ENCODE results near the gene AGT.

The AGT gene

GRCh38 chr1:230747127-230747730 is 33.3 kb upstream of the AGT start, which contains the start of gene CAPN9:
CAPN9 (plus strand) TSS chr1:230747388; CDS start chr1:230747497, 109 bp downstream.
- no peaks in the 10 kb centered on the region for H3K79me1 ChIP-seq (replicated peaks; ENCODE audit: low read length, poor library complexity, severe bottlenecking)
- no peaks in the 10 kb centered on the region for H3K9me3 ChIP-seq (ENCODE audit: control insufficient read depth, low read length)
- DNase-seq, result no peak
- no peak within 1 kb of the TSS for H3K27ac ChIP-seq (ENCODE audit: low read length, poor library complexity, severe bottlenecking)
- H3K4me2 ChIP-seq (ENCODE audit: low read length, poor library complexity, severe bottlenecking), result no peak within 1 kb of the TSS
- H2AFZ ChIP-seq (ENCODE audit: low read depth, low read length), result no peak within 1 kb of the TSS
- H3K9ac ChIP-seq (ENCODE audit: low read length), result no peak within 1 kb of the TSS
- H3K36me3 ChIP-seq (ENCODE audit: control insufficient read depth in 1 of 2, insufficient read depth in 2 of 2, low read depth in 1 of 2, low read length in 2 of 2), result no peaks in the 10 kb centered on the region
- no peak within 1 kb of the TSS for H4K91ac ChIP-seq (ENCODE audit: low read length)
- no peak within 1 kb of the TSS for H2BK5ac ChIP-seq (ENCODE audit: low read depth, low read length, poor library complexity, severe bottlenecking)
- H2BK120ac ChIP-seq (ENCODE audit: low read depth, low read length), result no peak within 1 kb of the TSS
- no peak within 1 kb of the TSS for H3K23ac ChIP-seq (ENCODE audit: low read length in 2 of 2)
- H3K18ac ChIP-seq (ENCODE audit: low read depth in 1 of 2, low read length in 2 of 2), result no peak within 1 kb of the TSS
- no peak within 1 kb of the TSS for H4K8ac ChIP-seq (ENCODE audit: low read length)
- H3K4ac ChIP-seq (ENCODE audit: low read depth in 1 of 2, low read length in 2 of 2), result no peak within 1 kb of the TSS
- H3K27me3 ChIP-seq (ENCODE audit: control insufficient read depth in 1 of 2, insufficient read depth in 1 of 2, low read length in 2 of 2), result peaks cover 0 to 21% of the 10 kb centered on the region in 2 experiments
- WGBS, result 79% methylated on average over 14 of the region's 14 CpGs
- no peak within 1 kb of the TSS for H2BK12ac ChIP-seq (ENCODE audit: low read length in 2 of 2)
- no peak within 1 kb of the TSS for H3K4me3 ChIP-seq (ENCODE audit: insufficient read depth in 1 of 2, low read depth in 1 of 2, low read length in 2 of 2)
- H2AK5ac ChIP-seq (ENCODE audit: low read length, severe bottlenecking), result no peak within 1 kb of the TSS
- H3K4me1 ChIP-seq (ENCODE audit: control insufficient read depth, insufficient read depth, low read depth, low read length), result peaks cover 21% of the 10 kb centered on the region
- no peak within 1 kb of the TSS for H3K14ac ChIP-seq (ENCODE audit: low read length in 2 of 2)
- no peak within 1 kb of the TSS for H2BK15ac ChIP-seq (ENCODE audit: low read depth, poor library complexity, severe bottlenecking)

GRCh38 chr1:230746617-230747016 is 32.7 kb upstream of the AGT start:
- Histone ChIP-seq H3K9ac (ENCODE audit: low read length) (no peak overlapping the region), H3K14ac (ENCODE audit: low read length in 2 of 2) (no peak overlapping the region), H4K8ac (ENCODE audit: low read length) (no peak overlapping the region), H3K9me3 (ENCODE audit: control insufficient read depth, low read length) (no peaks in the 10 kb centered on the region), H2BK12ac (ENCODE audit: low read length in 2 of 2) (no peak overlapping the region), H3K4me3 (ENCODE audit: insufficient read depth in 1 of 2, low read depth in 1 of 2, low read length in 2 of 2) (no peak overlapping the region), H3K27ac (ENCODE audit: low read length, poor library complexity, severe bottlenecking) (no peak overlapping the region), H2AK5ac (ENCODE audit: low read length, severe bottlenecking) (no peak overlapping the region), H3K36me3 (ENCODE audit: control insufficient read depth in 1 of 2, insufficient read depth in 2 of 2, low read depth in 1 of 2, low read length in 2 of 2) (no peaks in the 10 kb centered on the region), H2BK5ac (ENCODE audit: low read depth, low read length, poor library complexity, severe bottlenecking) (no peak overlapping the region), H3K18ac (ENCODE audit: low read depth in 1 of 2, low read length in 2 of 2) (no peak overlapping the region), H3K4me2 (ENCODE audit: low read length, poor library complexity, severe bottlenecking) (no peak overlapping the region), H3K27me3 (ENCODE audit: control insufficient read depth in 1 of 2, insufficient read depth in 1 of 2, low read length in 2 of 2) (peaks cover 0 to 23% of the 10 kb centered on the region in 2 experiments), H3K4me1 (ENCODE audit: control insufficient read depth, insufficient read depth, low read depth, low read length) (peaks cover 21% of the 10 kb centered on the region), H3K4ac (ENCODE audit: low read depth in 1 of 2, low read length in 2 of 2) (no peak overlapping the region), H2AFZ (ENCODE audit: low read depth, low read length) (no peak overlapping the region), H2BK15ac (ENCODE audit: low read depth, poor library complexity, severe bottlenecking) (no peak overlapping the region), H2BK120ac (ENCODE audit: low read depth, low read length) (no peak overlapping the region), H3K23ac (ENCODE audit: low read length in 2 of 2) (no peak overlapping the region), H4K91ac (ENCODE audit: low read length) (no peak overlapping the region), H3K79me1 (replicated peaks; ENCODE audit: low read length, poor library complexity, severe bottlenecking) (no peaks in the 10 kb centered on the region)
- 95% methylated on average over 3 of the region's 4 CpGs for WGBS
- no peak for DNase-seq

DNA sequence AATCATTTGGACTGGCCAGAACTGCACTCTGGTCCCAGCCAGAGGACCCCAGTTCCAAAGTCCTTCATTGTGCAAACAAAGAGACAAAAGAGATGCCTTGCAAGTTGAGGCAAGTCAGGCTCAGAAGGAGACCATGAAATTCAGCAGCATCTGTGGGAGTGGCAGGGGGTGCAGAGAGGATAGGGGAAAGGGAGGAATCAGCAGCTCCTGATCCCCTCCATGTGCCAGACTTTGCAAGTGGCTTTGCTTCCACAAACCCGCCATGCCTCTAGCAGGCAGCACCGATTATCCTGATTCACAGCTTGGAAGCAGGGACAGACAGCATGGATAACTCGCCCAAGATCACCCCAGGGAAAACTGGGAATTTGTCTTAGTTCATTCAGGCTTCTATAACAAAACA is 31.1 kb upstream of the AGT start:
- Histone ChIP-seq H3K4me3 (ENCODE audit: insufficient read depth in 1 of 2, low read depth in 1 of 2, low read length in 2 of 2) (no peak overlapping the region), H2BK12ac (ENCODE audit: low read length in 2 of 2) (no peak overlapping the region), H3K4me2 (ENCODE audit: low read length, poor library complexity, severe bottlenecking) (no peak overlapping the region), H3K4ac (ENCODE audit: low read depth in 1 of 2, low read length in 2 of 2) (no peak overlapping the region), H4K91ac (ENCODE audit: low read length) (no peak overlapping the region), H3K9me3 (ENCODE audit: control insufficient read depth, low read length) (no peaks in the 10 kb centered on the region), H3K27me3 (ENCODE audit: control insufficient read depth in 1 of 2, insufficient read depth in 1 of 2, low read length in 2 of 2) (peaks cover 0 to 21% of the 10 kb centered on the region in 2 experiments), H3K14ac (ENCODE audit: low read length in 2 of 2) (no peak overlapping the region), H2BK5ac (ENCODE audit: low read depth, low read length, poor library complexity, severe bottlenecking) (no peak overlapping the region), H2AFZ (ENCODE audit: low read depth, low read length) (no peak overlapping the region), H3K18ac (ENCODE audit: low read depth in 1 of 2, low read length in 2 of 2) (no peak overlapping the region), H3K27ac (ENCODE audit: low read length, poor library complexity, severe bottlenecking) (no peak overlapping the region), H2BK120ac (ENCODE audit: low read depth, low read length) (no peak overlapping the region), H2BK15ac (ENCODE audit: low read depth, poor library complexity, severe bottlenecking) (no peak overlapping the region), H2AK5ac (ENCODE audit: low read length, severe bottlenecking) (no peak overlapping the region), H4K8ac (ENCODE audit: low read length) (no peak overlapping the region), H3K4me1 (ENCODE audit: control insufficient read depth, insufficient read depth, low read depth, low read length) (peaks cover 13% of the 10 kb centered on the region), H3K36me3 (ENCODE audit: control insufficient read depth in 1 of 2, insufficient read depth in 2 of 2, low read depth in 1 of 2, low read length in 2 of 2) (no peaks in the 10 kb centered on the region), H3K9ac (ENCODE audit: low read length) (no peak overlapping the region), H3K79me1 (replicated peaks; ENCODE audit: low read length, poor library complexity, severe bottlenecking) (no peaks in the 10 kb centered on the region), H3K23ac (ENCODE audit: low read length in 2 of 2) (no peak overlapping the region)
- DNase-seq, result no peak
- WGBS, result 87% methylated on average over 3 of the region's 3 CpGs

GRCh38 chr1:230744382-230744781 is 30.5 kb upstream of the AGT start:
- H3K79me1 ChIP-seq (replicated peaks; ENCODE audit: low read length, poor library complexity, severe bottlenecking), result no peaks in the 10 kb centered on the region
- H2BK15ac ChIP-seq (ENCODE audit: low read depth, poor library complexity, severe bottlenecking), result no peak overlapping the region
- no peak overlapping the region for H4K8ac ChIP-seq (ENCODE audit: low read length)
- H3K36me3 ChIP-seq (ENCODE audit: control insufficient read depth in 1 of 2, insufficient read depth in 2 of 2, low read depth in 1 of 2, low read length in 2 of 2), result no peaks in the 10 kb centered on the region
- H2AK5ac ChIP-seq (ENCODE audit: low read length, severe bottlenecking), result no peak overlapping the region
- H3K18ac ChIP-seq (ENCODE audit: low read depth in 1 of 2, low read length in 2 of 2), result no peak overlapping the region
- no peak overlapping the region for H4K91ac ChIP-seq (ENCODE audit: low read length)
- no peak overlapping the region for H2AFZ ChIP-seq (ENCODE audit: low read depth, low read length)
- no peak overlapping the region for H2BK120ac ChIP-seq (ENCODE audit: low read depth, low read length)
- H3K14ac ChIP-seq (ENCODE audit: low read length in 2 of 2), result no peak overlapping the region
- H3K27ac ChIP-seq (ENCODE audit: low read length, poor library complexity, severe bottlenecking), result peak overlapping the region; percentile 35
- H3K27me3 ChIP-seq (ENCODE audit: control insufficient read depth in 1 of 2, insufficient read depth in 1 of 2, low read length in 2 of 2), result peaks cover 0 to 21% of the 10 kb centered on the region in 2 experiments
- 68% methylated on average over 4 of the region's 5 CpGs for WGBS
- peaks cover 11% of the 10 kb centered on the region for H3K4me1 ChIP-seq (ENCODE audit: control insufficient read depth, insufficient read depth, low read depth, low read length)
- H3K9me3 ChIP-seq (ENCODE audit: control insufficient read depth, low read length), result no peaks in the 10 kb centered on the region
- no peak overlapping the region for H3K4me3 ChIP-seq (ENCODE audit: insufficient read depth in 1 of 2, low read depth in 1 of 2, low read length in 2 of 2)
- H3K9ac ChIP-seq (ENCODE audit: low read length), result no peak overlapping the region
- no peak overlapping the region for H3K23ac ChIP-seq (ENCODE audit: low read length in 2 of 2)
- no peak overlapping the region for H3K4me2 ChIP-seq (ENCODE audit: low read length, poor library complexity, severe bottlenecking)
- DNase-seq, result peak; percentile 58
- no peak overlapping the region for H3K4ac ChIP-seq (ENCODE audit: low read depth in 1 of 2, low read length in 2 of 2)
- peak overlapping the region in 1 of 2 experiments; percentile 6 for H2BK12ac ChIP-seq (ENCODE audit: low read length in 2 of 2)
- H2BK5ac ChIP-seq (ENCODE audit: low read depth, low read length, poor library complexity, severe bottlenecking), result no peak overlapping the region

Measured in mesenchymal stem cell (in vitro differentiated cells and primary cell).